Upper lobe of left lung (tissue), 6 donors: ENCODE results near the gene TDRD12. TPM values are rescaled to one million over a fixed set of nuclear protein-coding genes. Genes with fewer than 3 reads are reported as not detected.

Source experiments
- ATAC-seq, 2 donors: fragments of 200-7000 bp; cut with Tn5 transposase; one replicate each; pipeline ENCODE4 v1.9.1; 2022; ENCODE audit warnings: mild to moderate bottlenecking in 2 of 2, moderate library complexity in 2 of 2; ENCODE audit not compliant: low FRiP score in 2 of 2
- DNase-seq, 2 donors: peaks; one replicate each; pipeline ENCODE4 v3.0.0-alpha.2; 2019 to 2020
- H3K27ac ChIP-seq, 4 donors: fragments of 200-600 bp; sonication (generic); one replicate each; pipeline ENCODE4 v1.5.1; 2016 to 2019
- H3K27me3 ChIP-seq, 4 donors: fragments of 200-600 bp; sonication (generic); one replicate each; pipeline ENCODE4 v1.5.1; 2017 to 2019
- H3K36me3 ChIP-seq, 4 donors: fragments of 200-600 bp; sonication (generic); one replicate each; pipeline ENCODE4 v1.5.1; 2016 to 2019
- H3K4me1 ChIP-seq, 4 donors: fragments of 200-600 bp; sonication (generic); one replicate each; pipeline ENCODE4 v1.5.1; 2018 to 2019
- H3K4me3 ChIP-seq, 4 donors: fragments of 200-600 bp; sonication (generic); one replicate each; pipeline ENCODE4 v1.5.1; 2017 to 2019; ENCODE audit warnings: mild to moderate bottlenecking in 2 of 4, moderate library complexity in 1 of 4
- H3K9me3 ChIP-seq, 4 donors: fragments of 200-600 bp; sonication (generic); one replicate each; pipeline ENCODE4 v1.5.1; 2018 to 2019
- CTCF ChIP-seq, 6 experiments: fragments of 450-650 bp in 4 of 6; fragments of 200-600 bp in 2 of 6; sonication (generic) in 2 of 6; IDR thresholded peaks; one replicate each; pipeline ENCODE4 v1.5.1; 2016 to 2019; ENCODE audit warnings: antibody characterized with exemption in 6 of 6
- EP300 ChIP-seq, 4 donors: sonication (generic); formaldehyde crosslinking; IDR thresholded peaks; one replicate each; pipeline ENCODE4 v1.5.1; 2017; ENCODE audit warnings: antibody characterized with exemption in 4 of 4, control low read depth in 2 of 4
- POLR2A ChIP-seq, 4 donors: fragments of 450-650 bp; IDR thresholded peaks; one replicate each; pipeline ENCODE4 v1.5.1; 2016 to 2017; ENCODE audit warnings: antibody characterized with exemption in 4 of 4, mild to moderate bottlenecking in 2 of 4
- POLR2AphosphoS5 ChIP-seq, 2 donors: sonication (generic); formaldehyde crosslinking; IDR thresholded peaks; one replicate each; pipeline ENCODE4 v1.5.1; 2017; ENCODE audit warnings: antibody characterized with exemption in 2 of 2
- WGBS, 2 donors: methylation state at CpG; one replicate each; pipeline ENCODE4 v1.1.5; 2017 to 2018; 5-methylcytosine and 5-hydroxymethylcytosine counted together
- total RNA-seq, 6 donors: library from RNA; depleted of rRNA in 4 of 6; stranded (reverse); fragments of >200 nt in 4 of 6; gene quantifications; one replicate each; pipeline versions ENCODE4 v1.1.0 to v1.2.1, GENCODE V29; 2016 to 2021
- donor health status: DM: no; HTN: no; CAD: no; lungs with moderate emphysema.
- donor health status: DM: no; HTN: yes; CAD: no; lungs with severe emphysema.

The TDRD12 gene
- total RNA-seq, 6 donors from 2014 or later, result 0.15 to 4.0 (median 0.38) TPM; not detected in 2

- peaks cover 0 to 2% (median 0%) of the 10 kb centered on the region in 4 donors for H3K4me1 ChIP-seq
- no peaks in the 10 kb centered on the region for H3K27me3 ChIP-seq
- no peaks in the 10 kb centered on the region for H3K9me3 ChIP-seq
- no peak for DNase-seq
- ATAC-seq, result no peak
- no peaks in the 10 kb centered on the region for H3K36me3 ChIP-seq
- H3K27ac ChIP-seq, result no peak overlapping the region
- 87 to 88% methylated on average over 3 of the region's 3 CpGs for WGBS, 2 donors
- no peak for TF ChIP-seq CTCF (IDR thresholded peaks at IDR 0.05)
- TF ChIP-seq EP300 (IDR thresholded peaks at IDR 0.05), result no peak
- H3K4me3 ChIP-seq, result no peak overlapping the region
Observed at GRCh38 chr19:32812571-32812970, 93.0 kb downstream of the TDRD12 start.

GRCh38 chr19:32813862-32814425 is 94.4 kb downstream of the TDRD12 start:
- Histone ChIP-seq H3K4me3 (no peak overlapping the region), H3K36me3 (no peaks in the 10 kb centered on the region), H3K4me1 (peaks cover 0 to 2% (median 0%) of the 10 kb centered on the region in 4 donors), H3K27ac (no peak overlapping the region), H3K9me3 (no peaks in the 10 kb centered on the region), H3K27me3 (no peaks in the 10 kb centered on the region)
- TF ChIP-seq EP300 (IDR thresholded peaks at IDR 0.05), result no peak
- no peak for TF ChIP-seq CTCF (IDR thresholded peaks at IDR 0.05)
- TF ChIP-seq POLR2A (IDR thresholded peaks at IDR 0.05), result no peak
- no peak for TF ChIP-seq POLR2AphosphoS5 (IDR thresholded peaks at IDR 0.05)
- ATAC-seq (no peak), DNase-seq (no peak)
- 53% methylated on average over 15 of the region's 15 CpGs for WGBS, 2 donors

GRCh38 chr19:32814624-32815023 is 95.1 kb downstream of the TDRD12 start:
- H3K4me1 ChIP-seq, result no peaks in the 10 kb centered on the region
- no peak overlapping the region for H3K27ac ChIP-seq
- H3K9me3 ChIP-seq, result no peaks in the 10 kb centered on the region
- H3K27me3 ChIP-seq, result no peaks in the 10 kb centered on the region
- no peak overlapping the region for H3K4me3 ChIP-seq
- ATAC-seq (peak in 1 of 2 donors; percentile 31), DNase-seq (no peak)
- TF ChIP-seq POLR2A (IDR thresholded peaks at IDR 0.05) (no peak), POLR2AphosphoS5 (IDR thresholded peaks at IDR 0.05) (no peak), EP300 (IDR thresholded peaks at IDR 0.05) (no peak), CTCF (IDR thresholded peaks at IDR 0.05) (no peak)
- WGBS, 2 donors, result 64 to 72% methylated on average over 6 of the region's 6 CpGs
- H3K36me3 ChIP-seq, result no peaks in the 10 kb centered on the region

- Histone ChIP-seq H3K4me3 (no peak overlapping the region), H3K9me3 (no peaks in the 10 kb centered on the region), H3K36me3 (no peaks in the 10 kb centered on the region), H3K4me1 (no peaks in the 10 kb centered on the region), H3K27ac (no peak overlapping the region), H3K27me3 (no peaks in the 10 kb centered on the region)
- no peak for DNase-seq
- 71 to 73% methylated on average over 6 to 7 of the region's 7 CpGs for WGBS, 2 donors
- TF ChIP-seq POLR2AphosphoS5 (IDR thresholded peaks at IDR 0.05) (no peak), CTCF (IDR thresholded peaks at IDR 0.05) (no peak), POLR2A (IDR thresholded peaks at IDR 0.05) (no peak), EP300 (IDR thresholded peaks at IDR 0.05) (no peak)
- ATAC-seq, result no peak
Observed at GRCh38 chr19:32816555-32817099, 97.1 kb downstream of the TDRD12 start.
